ENCODE results near the gene IRF6. TPM values are rescaled to one million over a fixed set of nuclear protein-coding genes. Genes with fewer than 3 reads are reported as not detected.

The IRF6 gene
- total RNA-seq, 1 experiment from 2014 or later = not detected

GRCh38 chr1:209780268-209780667, 25.7 kb downstream of the IRF6 start:
- H3K4me3 ChIP-seq = no peak overlapping the region
- H3K27me3 ChIP-seq = no peaks in the 10 kb centered on the region
- H3K9me3 ChIP-seq = no peaks in the 10 kb centered on the region
- DNase-seq = no peak
- H3K36me3 ChIP-seq = peaks cover 6% of the 10 kb centered on the region

- no peaks in the 10 kb centered on the region for H3K9me3 ChIP-seq
- H3K4me3 ChIP-seq = no peak overlapping the region
- peaks cover 6% of the 10 kb centered on the region for H3K36me3 ChIP-seq
- H3K27me3 ChIP-seq = no peaks in the 10 kb centered on the region
- no peak for DNase-seq
Measured at GRCh38 chr1:209778102-209778501, 27.8 kb downstream of the IRF6 start.

DNA sequence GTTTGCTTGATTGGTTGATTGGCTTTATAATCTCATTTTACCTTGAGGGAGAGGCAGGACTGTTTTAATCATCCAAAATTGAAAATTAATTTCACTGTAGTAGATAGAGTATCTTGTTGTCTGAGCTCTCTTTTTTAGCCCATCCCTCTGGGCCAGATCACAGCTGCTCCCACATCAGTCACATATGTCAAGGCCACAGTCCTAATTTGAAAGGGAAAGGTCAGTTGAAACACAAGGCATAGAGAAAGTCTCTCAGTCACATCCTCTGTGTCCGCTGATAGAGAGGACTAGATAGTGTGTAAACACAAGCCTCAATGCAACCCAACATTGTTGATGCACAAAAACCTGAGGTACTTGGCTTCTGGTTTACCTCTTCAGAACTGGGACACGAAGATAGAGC, 28.4 kb downstream of the IRF6 start:
- Histone ChIP-seq H3K27me3 (no peaks in the 10 kb centered on the region), H3K36me3 (peaks cover 3% of the 10 kb centered on the region), H3K4me3 (no peak overlapping the region), H3K9me3 (no peaks in the 10 kb centered on the region)
- no peak for DNase-seq

DNA sequence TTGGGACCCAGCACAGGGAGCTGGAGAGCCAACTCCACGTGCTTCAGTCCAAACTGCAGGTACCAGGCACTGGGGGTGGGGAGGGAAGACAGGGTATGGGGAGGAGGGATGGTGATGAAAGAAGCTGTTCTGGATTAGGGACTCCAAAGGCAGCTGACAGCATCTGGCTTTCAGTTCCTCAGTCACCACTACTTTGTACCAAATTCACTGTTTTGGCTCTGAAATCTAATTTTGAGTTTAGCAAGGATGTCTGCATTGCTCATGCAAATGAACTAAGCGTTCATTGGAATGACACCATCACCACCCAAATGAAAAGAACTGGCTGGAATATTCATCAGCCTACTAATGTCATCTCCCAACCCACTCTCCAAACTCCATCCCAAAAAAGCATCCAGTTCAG, 30.3 kb downstream of the IRF6 start:
- Histone ChIP-seq H3K4me3 (no peak overlapping the region), H3K27me3 (no peaks in the 10 kb centered on the region), H3K9me3 (no peaks in the 10 kb centered on the region), H3K36me3 (no peaks in the 10 kb centered on the region; the same call in 1 of the 2 replicates)
- no peak for DNase-seq

DNA sequence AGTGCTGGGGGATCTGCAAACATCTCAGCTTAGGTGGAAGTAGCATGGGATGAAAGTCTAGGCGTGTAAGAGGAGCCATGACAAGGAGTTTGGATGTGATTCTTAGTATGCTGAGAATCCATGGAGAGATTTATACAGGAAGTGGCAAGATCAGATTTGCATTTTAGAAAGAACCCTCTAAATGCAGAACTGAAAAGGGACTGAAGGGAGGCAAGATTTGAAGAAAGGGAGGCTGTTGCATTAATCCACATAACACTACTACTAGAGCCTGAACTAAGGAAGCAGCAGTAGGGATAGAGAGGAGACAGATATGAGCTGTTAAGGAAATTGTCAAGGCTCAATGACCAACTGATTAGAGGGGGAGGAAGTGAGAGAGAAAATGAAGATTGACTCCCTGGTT, 31.4 kb downstream of the IRF6 start:
- Histone ChIP-seq H3K9me3 (no peaks in the 10 kb centered on the region), H3K36me3 (no peaks in the 10 kb centered on the region; the same call in 1 of the 2 replicates), H3K4me3 (no peak overlapping the region), H3K27me3 (no peaks in the 10 kb centered on the region)
- DNase-seq = no peak

DNA sequence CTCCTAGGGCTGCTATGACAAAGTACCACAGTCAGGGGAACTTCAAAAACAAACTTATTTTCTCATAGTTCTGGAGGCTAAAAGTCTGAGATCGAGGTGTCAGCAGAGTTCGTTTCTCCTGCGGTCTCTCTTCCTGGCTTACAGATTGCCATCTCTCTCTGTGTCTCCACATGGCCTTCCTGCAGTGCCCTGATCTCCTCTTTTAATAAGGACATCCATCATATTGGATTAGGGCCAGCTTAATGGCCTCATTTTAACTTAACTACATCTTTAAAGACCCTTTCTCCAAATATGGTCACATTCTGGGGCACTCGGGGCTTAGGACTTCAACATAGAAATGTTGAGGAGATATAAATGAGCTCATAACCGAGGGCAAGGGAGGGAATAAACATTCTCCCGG, 33.8 kb downstream of the IRF6 start:
- no peaks in the 10 kb centered on the region for H3K9me3 ChIP-seq
- H3K27me3 ChIP-seq = no peaks in the 10 kb centered on the region
- no peak overlapping the region for H3K4me3 ChIP-seq
- no peaks in the 10 kb centered on the region for H3K36me3 ChIP-seq
- no peak for DNase-seq

GRCh38 chr1:209770636-209771415, 35.1 kb downstream of the IRF6 start:
- no peak for DNase-seq
- no peak overlapping the region for H3K4me3 ChIP-seq
- H3K9me3 ChIP-seq = no peaks in the 10 kb centered on the region
- no peaks in the 10 kb centered on the region for H3K36me3 ChIP-seq
- no peaks in the 10 kb centered on the region for H3K27me3 ChIP-seq

DNA sequence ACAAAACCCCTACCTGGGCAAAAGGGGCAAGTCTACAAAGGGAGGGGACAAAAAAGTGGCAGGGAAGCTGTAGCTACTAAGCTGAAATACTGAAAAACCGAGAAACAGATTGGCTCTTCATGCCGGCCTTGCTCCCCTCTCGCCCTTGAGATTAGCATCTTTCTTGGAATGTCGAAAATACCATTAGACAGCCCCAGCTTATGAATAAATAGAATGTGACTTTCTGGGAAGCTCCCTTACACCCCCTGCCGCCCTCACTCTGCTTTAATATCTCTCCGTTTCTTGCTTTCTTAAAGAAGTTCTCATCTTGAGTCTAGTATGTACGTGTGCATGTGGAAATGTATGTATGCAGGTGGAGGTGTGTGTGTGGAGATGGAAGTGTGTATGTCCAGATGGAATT, 36.0 kb downstream of the IRF6 start:
- Histone ChIP-seq H3K4me3 (no peak overlapping the region), H3K9me3 (no peaks in the 10 kb centered on the region), H3K36me3 (no peaks in the 10 kb centered on the region), H3K27me3 (no peaks in the 10 kb centered on the region)
- DNase-seq = no peak

DNA sequence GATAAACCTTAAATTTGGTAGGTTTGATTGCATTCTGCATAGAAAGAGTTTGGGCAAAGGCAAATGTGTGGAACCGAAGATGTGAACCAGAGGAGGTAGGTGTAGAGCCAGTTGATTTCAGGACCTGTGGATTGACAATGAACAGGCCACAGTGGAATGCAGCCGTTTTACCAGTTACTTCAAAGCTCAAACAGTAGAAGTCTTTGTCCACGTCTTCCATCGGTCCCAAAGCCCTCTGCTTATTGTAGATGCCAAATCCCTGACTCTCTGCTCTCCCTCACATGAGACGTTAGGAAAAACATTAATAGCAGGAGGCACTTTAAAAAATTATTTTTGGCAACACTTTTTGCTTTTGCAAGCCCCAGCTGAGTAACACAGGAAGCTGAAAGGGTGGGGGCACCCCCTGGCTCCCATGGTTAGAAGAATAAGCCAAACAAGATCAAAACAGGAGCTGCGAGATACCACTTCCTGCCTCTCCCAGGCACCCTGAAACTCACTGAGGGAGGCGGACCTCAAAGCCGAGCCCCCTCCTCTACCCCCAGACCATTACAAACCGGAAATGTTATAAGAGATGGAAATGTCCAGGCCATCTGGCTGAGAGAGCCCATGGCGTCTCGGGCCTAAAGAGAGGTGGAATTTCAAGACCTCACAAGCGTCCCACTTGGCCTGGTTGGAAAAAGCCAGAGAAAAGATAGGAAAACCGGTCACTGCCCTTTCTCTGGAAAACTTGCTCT, 36.6 kb downstream of the IRF6 start:
- H3K4me3 ChIP-seq = no peak overlapping the region

DNA sequence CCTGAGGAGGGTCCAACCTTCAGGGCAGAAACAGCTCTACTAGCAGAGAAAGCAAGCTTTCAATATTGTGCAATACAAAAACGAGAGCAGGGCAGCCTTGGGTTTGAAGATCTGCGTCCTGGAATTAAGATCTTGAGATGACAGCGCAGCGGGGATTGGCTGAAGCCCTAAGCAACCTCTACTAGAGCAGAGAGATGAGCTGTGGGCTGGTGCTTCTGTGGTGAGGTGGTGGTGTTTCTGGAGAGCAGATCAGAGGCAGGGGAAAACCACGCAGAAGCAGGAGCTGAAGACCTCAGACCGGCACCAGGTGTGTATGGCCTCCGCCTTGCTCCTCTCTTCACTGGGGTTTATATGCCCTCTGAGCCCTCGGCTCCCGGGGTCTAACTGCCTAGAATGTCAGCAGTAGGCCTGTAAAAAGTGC, 37.6 kb downstream of the IRF6 start:
- DNase-seq = no peak
- no peaks in the 10 kb centered on the region for H3K9me3 ChIP-seq
- no peak overlapping the region for H3K4me3 ChIP-seq
- H3K27me3 ChIP-seq = no peaks in the 10 kb centered on the region
- H3K36me3 ChIP-seq = no peaks in the 10 kb centered on the region

More for the DNA sequence above, 36.6 kb downstream of the IRF6 start:
- no peaks in the 10 kb centered on the region for H3K9me3 ChIP-seq
- H3K36me3 ChIP-seq = no peaks in the 10 kb centered on the region
- H3K27me3 ChIP-seq = no peaks in the 10 kb centered on the region
- peak; percentile 90 for DNase-seq

- no peak overlapping the region for H3K4me3 ChIP-seq
- H3K36me3 ChIP-seq = no peaks in the 10 kb centered on the region
- H3K27me3 ChIP-seq = no peaks in the 10 kb centered on the region
- no peaks in the 10 kb centered on the region for H3K9me3 ChIP-seq
- DNase-seq = no peak
Measured at GRCh38 chr1:209767706-209768105, 38.2 kb downstream of the IRF6 start.

GRCh38 chr1:209767096-209767495, 38.8 kb downstream of the IRF6 start:
- Histone ChIP-seq H3K9me3 (no peaks in the 10 kb centered on the region), H3K36me3 (no peaks in the 10 kb centered on the region), H3K27me3 (no peaks in the 10 kb centered on the region), H3K4me3 (no peak overlapping the region)
- no peak for DNase-seq

GRCh38 chr1:209766051-209766450, 39.9 kb downstream of the IRF6 start:
- Histone ChIP-seq H3K9me3 (no peaks in the 10 kb centered on the region), H3K4me3 (no peak overlapping the region), H3K36me3 (no peaks in the 10 kb centered on the region), H3K27me3 (no peaks in the 10 kb centered on the region)
- DNase-seq = no peak

DNA sequence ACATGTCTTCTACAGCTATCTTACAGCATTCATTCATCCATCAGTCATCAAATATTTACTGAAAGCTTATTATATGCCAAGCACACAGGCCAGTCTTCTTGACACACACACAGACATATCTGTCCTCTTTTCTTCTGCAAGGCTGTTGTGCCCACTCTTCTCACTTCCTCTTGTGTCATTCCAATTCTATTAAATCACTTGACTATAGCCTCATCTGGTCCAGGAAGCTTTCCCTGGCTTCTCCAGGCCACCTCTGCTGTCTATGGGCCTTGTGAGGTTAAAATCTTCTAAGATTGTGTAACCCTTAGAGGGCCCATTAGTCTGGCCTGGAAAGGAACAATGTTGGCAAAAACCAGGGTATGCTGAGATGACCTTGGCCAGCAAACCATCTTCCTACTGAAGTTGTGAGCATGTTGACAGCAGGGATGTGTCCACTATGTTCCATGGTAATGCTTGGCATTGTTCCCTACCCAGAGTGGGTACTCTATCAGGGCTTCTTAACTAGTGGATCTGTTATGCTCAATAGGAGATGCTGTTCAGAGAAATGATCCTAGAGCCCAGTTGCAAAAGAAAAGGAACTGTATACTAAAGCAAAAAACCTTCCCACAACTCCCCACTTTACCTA, 44.8 kb downstream of the IRF6 start:
- Histone ChIP-seq H3K27me3 (no peaks in the 10 kb centered on the region), H3K9me3 (no peaks in the 10 kb centered on the region), H3K36me3 (no peaks in the 10 kb centered on the region), H3K4me3 (no peak overlapping the region)
- DNase-seq = no peak

DNA sequence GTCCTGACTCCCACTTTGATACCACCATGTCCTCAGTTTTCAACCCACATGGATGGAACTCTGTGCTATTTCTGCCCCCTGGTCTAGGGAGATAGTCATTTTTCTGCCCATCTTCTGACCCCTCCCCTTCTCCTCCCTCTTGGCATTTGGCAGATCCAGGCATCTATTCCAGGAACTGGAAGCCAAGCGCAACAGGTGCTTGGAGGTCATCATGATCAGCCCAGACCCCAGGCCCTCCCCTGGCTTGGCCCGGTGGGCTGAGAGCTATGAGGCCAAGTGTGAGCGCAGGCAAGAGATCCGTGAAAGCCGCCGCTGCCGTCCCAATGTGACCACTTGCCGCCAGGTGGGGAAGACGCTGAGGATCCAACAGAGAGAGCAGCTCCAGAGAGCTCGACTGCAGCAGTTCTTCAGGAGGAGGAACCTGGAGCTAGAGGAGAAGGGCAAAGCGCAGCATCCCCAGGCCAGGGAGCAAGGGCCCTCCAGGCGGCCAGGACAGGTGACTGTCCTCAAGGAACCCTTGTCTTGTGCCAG, 46.0 kb downstream of the IRF6 start:
- no peaks in the 10 kb centered on the region for H3K27me3 ChIP-seq

DNA sequence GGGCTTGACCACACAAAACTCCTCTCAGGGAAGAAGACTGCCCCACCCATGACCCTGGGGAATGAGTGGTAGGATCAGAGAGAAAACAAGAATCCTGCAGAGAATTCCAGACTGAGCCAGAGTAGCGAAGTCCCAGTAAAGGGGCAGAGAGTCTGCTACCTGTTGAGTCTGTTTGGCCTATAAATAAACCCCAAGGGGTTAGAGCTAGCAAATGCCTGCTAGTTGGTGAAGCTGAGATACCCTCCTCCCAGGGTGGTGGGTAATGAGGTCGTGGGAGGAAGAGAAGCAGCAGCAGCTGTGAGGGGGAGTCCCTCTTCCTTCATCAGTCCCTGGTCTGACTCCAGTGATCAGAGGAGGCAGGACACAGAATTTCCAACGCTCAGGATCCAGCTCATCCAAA, 47.5 kb downstream of the IRF6 start:
- no peak for DNase-seq
- no peaks in the 10 kb centered on the region for H3K36me3 ChIP-seq
- no peak overlapping the region for H3K4me3 ChIP-seq
- H3K9me3 ChIP-seq = no peaks in the 10 kb centered on the region
- no peaks in the 10 kb centered on the region for H3K27me3 ChIP-seq

More for the DNA sequence above, 46.0 kb downstream of the IRF6 start:
- Histone ChIP-seq H3K9me3 (no peaks in the 10 kb centered on the region), H3K4me3 (no peak overlapping the region), H3K36me3 (no peaks in the 10 kb centered on the region)
- DNase-seq = no peak

Measured in MG63 (cell line).